HUES6 (cell line): ENCODE measurements around the gene RPL19.

Experiments
- H3K27ac ChIP-seq: 2 replicates; pipeline ENCODE4 v1.7.0; 2013; ENCODE audit warnings: low read depth, mild to moderate bottlenecking, low read length, inconsistent platforms
- H3K27me3 ChIP-seq: 2 replicates; pipeline ENCODE4 v1.6.1; 2013; ENCODE audit warnings: low read length; ENCODE audit not compliant: control insufficient read depth, insufficient read depth
- H3K36me3 ChIP-seq: 2 replicates; pipeline ENCODE4 v1.6.1; 2013; ENCODE audit warnings: low read length; ENCODE audit not compliant: control insufficient read depth, insufficient read depth
- H3K4me1 ChIP-seq: 2 replicates; pipeline ENCODE4 v1.6.1; 2013; ENCODE audit warnings: low read length; ENCODE audit not compliant: control insufficient read depth, insufficient read depth
- H3K4me3 ChIP-seq: 2 replicates; pipeline ENCODE4 v1.5.1; 2013; ENCODE audit warnings: low read depth, low read length
- H3K9ac ChIP-seq: one replicate; pipeline ENCODE4 v1.6.1; 2013; ENCODE audit warnings: mild to moderate bottlenecking, low read length
- H3K9me3 ChIP-seq: 2 replicates; pipeline ENCODE4 v1.6.1; 2013; ENCODE audit warnings: low read depth, low read length; ENCODE audit not compliant: control insufficient read depth, insufficient read depth

Gene RPL19

DNA sequence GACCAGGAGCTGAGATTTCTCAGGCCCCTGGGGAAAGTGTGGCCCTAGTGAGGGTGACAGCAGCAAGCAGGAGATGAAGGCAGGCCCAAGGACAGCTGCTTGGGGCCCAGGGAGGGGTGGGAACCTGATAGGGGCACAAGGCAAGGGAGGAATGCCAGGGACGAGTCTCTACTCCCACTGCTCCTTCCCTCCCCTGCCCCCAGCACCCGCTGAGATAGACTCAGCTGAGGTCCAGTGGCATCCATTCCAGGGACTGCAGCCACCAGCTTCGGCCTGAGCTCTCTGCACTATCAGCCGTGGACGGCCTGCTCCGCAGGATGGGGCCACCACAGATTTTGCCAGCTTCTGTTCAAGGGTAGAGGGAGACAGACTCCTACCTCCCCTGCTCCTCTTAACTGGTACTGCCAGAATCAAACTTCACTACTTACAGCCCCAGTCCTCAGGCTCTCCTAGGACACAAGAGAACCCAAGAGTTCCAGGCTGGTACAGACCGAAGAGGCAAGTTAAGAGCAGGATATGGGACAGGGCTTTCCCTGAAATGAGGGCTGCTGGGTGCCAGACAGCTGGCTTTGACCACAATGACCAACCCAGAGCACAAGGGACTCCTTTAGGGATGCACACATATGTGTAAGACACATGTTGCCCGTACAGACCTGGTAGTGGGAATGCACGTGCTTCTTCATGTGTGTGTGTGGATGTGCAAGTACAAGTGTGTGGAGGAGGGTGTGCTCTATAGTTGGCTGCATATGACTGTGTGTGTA lies 8.2 kb upstream of the RPL19 start:
- H3K9ac ChIP-seq: peak overlapping the region; percentile 13
- no peaks in the 10 kb centered on the region for H3K27me3 ChIP-seq
- peaks cover 23% of the 10 kb centered on the region for H3K4me1 ChIP-seq
- H3K9me3 ChIP-seq: no peaks in the 10 kb centered on the region
- H3K36me3 ChIP-seq: peaks cover 40% of the 10 kb centered on the region
- no peak overlapping the region for H3K4me3 ChIP-seq
- no peak overlapping the region for H3K27ac ChIP-seq

DNA sequence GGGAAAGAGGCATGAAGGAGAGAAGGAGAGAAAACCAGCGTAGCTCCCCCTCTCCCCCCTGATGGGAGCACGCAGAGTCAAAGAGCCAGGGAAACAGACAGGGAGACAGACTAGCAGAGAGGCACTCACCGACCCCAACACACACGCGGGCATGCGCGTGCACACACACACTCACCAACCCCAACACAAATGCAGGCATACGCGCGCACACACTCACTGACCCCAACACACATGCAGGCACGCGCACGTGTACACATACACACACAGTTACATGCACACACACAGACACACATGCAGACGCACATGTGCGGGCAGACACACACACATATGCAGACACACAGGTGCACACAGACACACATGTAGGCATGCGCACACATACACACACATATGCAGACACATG lies 7.2 kb upstream of the RPL19 start:
- no peaks in the 10 kb centered on the region for H3K9me3 ChIP-seq
- H3K4me1 ChIP-seq: peaks cover 24% of the 10 kb centered on the region
- peaks cover 33% of the 10 kb centered on the region for H3K36me3 ChIP-seq
- no peaks in the 10 kb centered on the region for H3K27me3 ChIP-seq
- no peak overlapping the region for H3K9ac ChIP-seq
- H3K27ac ChIP-seq: no peak overlapping the region
- no peak overlapping the region for H3K4me3 ChIP-seq

DNA sequence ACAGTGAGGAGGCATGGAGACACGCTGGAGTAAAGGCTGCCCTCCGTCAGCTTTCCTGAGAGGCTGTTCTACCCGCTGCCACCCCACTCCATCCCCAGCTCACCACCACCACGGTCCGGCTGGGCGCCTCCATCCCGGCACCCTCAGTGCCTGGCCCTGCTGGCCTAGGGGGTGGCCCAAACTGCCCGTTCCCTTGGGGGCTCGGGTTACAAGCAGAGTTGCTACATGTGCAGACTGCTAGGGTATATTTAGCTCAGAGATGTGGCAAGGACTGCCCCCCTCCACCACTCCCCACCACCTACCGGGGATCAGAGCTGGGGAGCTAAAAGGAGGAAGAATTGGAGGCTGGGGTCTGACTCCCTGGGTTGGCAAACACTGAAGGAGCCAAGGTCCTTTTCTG lies 6.7 kb upstream of the RPL19 start:
- H3K36me3 ChIP-seq: peaks cover 32% of the 10 kb centered on the region
- no peak overlapping the region for H3K27ac ChIP-seq
- H3K4me1 ChIP-seq: peaks cover 29% of the 10 kb centered on the region
- H3K9me3 ChIP-seq: no peaks in the 10 kb centered on the region
- no peak overlapping the region for H3K4me3 ChIP-seq
- no peak overlapping the region for H3K9ac ChIP-seq
- no peaks in the 10 kb centered on the region for H3K27me3 ChIP-seq

DNA sequence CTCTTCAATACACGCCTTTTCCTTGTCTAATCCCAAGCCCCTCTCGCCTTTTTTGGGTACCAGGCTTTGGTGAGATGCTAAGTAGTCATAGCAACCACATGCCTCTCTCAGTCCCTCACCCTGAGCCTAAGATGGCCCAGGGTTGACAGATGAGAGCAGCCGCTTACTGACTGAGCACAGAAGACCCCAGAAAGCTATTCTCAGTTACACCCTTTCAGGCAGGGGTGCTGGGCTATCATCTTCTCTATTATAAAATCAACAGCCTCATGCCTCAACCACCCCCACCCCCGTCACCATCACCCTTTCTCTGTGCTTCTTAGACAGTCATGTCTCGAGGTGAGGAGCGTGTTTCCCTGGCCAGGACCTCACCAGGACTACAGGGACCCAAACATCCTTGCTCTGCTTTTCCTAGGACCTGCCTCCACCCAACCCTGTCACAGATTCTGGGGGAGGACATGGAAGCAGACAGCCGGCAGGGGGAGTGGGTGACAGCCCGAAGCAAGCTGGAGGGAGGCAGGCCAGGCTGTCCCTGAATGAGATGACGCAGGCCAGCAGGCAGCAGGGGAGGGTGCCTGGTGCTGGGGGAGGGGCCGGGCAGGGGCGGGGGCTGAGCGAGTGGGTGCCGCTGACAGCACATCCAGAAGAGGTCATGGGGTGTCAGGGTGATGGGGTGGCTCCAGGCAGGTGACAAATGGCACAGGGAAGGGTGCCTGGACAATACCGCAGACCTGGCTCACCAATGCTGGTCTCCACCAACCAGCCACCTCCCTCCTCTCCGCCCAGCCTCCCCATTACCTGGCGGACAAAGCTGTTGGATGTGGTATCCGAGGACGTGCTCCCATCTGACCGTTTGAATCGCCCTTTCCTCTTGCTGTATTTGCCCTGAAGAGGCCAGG lies 5.7 kb upstream of the RPL19 start:
- Histone ChIP-seq H3K27me3 (no peaks in the 10 kb centered on the region), H3K36me3 (peaks cover 29% of the 10 kb centered on the region), H3K4me1 (peaks cover 29% of the 10 kb centered on the region), H3K9me3 (no peaks in the 10 kb centered on the region), H3K4me3 (peak overlapping the region; percentile 66), H3K27ac (no peak overlapping the region), H3K9ac (peak overlapping the region; percentile 49)

DNA sequence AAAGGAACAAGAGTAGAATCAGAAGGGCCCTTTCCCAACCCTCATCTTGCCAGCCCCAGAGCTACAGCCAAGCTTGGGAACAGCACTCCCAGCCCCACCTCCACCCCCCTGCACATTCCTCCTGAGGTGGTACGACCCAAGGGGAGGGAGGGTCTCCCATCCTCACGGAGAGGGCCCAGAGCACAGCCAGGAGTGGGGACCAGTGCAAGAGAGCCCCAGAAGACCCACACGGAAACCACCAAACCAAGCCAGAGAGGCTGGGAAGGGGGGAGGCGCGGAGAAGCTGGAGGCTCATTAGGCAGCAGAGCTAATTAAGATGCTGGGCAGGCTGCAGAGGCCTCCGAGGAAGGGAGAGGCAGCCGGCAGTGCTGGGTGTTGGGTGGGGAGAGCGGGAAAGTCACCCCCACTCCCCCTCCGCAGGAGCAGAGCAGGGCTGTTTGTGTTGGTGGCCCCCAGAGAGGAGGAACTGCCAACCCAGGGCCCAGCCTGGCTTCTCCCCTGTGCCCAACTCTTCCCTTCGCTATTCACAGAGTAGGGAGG lies 5.0 kb upstream of the RPL19 start:
- peaks cover 29% of the 10 kb centered on the region for H3K36me3 ChIP-seq
- H3K4me1 ChIP-seq: peaks cover 29% of the 10 kb centered on the region
- peak overlapping the region; percentile 66 for H3K4me3 ChIP-seq
- H3K27ac ChIP-seq: no peak overlapping the region
- H3K27me3 ChIP-seq: no peaks in the 10 kb centered on the region
- H3K9ac ChIP-seq: peak overlapping the region; percentile 49
- no peaks in the 10 kb centered on the region for H3K9me3 ChIP-seq

DNA sequence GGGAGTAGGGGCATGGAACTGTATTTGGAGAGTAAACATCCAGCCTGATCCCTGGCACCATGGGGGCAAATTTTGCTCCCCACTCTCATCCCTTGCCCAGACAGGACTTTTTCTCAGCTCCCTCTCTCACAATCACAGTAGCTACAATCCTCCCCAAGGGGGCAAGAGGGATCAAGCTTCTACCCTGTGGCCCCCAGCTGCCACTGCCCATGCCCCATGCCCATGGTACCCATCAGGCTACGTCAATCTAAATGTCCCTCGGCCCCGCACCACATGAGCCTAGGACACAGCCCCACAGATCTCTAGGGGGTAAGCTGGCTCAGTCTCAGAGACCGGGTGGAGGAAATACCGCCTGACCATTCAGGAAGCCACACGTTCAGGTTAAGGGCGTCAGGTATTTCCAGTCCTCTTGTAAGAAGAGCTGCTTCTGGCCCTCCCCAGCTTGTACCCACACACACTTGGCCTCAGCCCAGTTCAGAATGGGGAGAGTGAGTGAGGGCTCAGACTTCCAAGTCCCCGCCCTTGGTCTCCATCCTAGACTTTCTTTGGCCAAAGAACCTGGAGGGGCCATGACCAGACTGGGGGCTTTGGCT lies 4.4 kb upstream of the RPL19 start:
- Histone ChIP-seq H3K4me1 (peaks cover 29% of the 10 kb centered on the region), H3K9ac (no peak overlapping the region), H3K9me3 (no peaks in the 10 kb centered on the region), H3K27ac (no peak overlapping the region), H3K27me3 (no peaks in the 10 kb centered on the region), H3K4me3 (peak overlapping the region; percentile 66), H3K36me3 (peaks cover 29% of the 10 kb centered on the region)

DNA sequence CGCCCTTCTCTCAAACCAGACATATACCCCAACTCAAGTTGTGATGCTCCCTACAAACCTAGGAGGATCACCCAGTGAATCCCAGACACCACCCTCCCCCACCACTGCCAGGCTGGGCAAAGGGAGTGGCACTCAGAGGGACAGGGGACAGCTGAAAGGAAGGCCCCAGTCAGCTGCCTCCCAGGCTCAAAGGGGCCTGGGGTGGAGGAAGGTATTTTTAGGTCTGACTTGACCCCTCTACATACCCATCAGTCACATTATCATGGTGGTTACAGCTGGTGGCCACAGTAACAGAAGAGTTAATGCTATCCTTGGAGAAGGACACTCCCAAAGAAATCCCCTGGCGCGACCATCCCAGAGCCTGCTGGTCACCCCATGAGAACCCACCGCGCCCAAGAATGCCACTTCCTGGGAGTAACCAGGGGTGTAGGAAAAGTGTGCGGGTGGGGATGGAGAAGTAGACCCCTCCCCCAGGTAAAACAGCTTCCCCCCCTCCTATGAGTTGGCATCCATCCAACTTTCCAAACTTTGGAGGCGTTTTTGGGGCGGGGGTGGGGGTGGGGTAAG lies 3.8 kb upstream of the RPL19 start:
- no peak overlapping the region for H3K27ac ChIP-seq
- no peaks in the 10 kb centered on the region for H3K27me3 ChIP-seq
- H3K4me3 ChIP-seq: peak overlapping the region; percentile 66
- peaks cover 34% of the 10 kb centered on the region for H3K4me1 ChIP-seq
- H3K36me3 ChIP-seq: peaks cover 31% of the 10 kb centered on the region
- H3K9me3 ChIP-seq: no peaks in the 10 kb centered on the region
- H3K9ac ChIP-seq: no peak overlapping the region

DNA sequence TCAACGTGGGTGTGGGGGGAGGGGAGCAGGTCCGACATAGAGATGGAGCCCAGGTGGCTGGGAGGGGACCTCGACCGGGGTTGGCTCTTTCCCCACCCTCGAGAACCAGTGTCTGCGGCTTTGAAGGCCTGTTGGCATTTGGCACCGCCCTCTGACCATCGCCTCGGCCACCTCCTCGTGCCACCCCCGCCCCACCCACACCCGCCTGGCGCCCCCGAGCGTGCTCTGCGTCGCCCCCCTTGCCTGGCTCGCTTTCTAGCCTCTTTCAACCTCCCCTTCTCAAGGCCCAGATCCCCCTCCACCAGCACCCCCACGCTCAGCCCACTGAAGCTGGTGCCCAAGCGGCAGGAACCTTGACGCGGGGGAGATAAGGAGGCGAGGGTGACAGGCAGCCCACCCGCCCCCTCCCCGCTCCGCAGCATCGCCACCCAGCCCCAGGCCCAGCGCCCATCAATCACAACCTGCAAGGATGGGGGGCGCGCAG lies 3.2 kb upstream of the RPL19 start:
- Histone ChIP-seq H3K27me3 (no peaks in the 10 kb centered on the region), H3K9ac (no peak overlapping the region), H3K4me1 (peaks cover 34% of the 10 kb centered on the region), H3K27ac (no peak overlapping the region), H3K4me3 (peak overlapping the region; percentile 66), H3K9me3 (no peaks in the 10 kb centered on the region), H3K36me3 (peaks cover 31% of the 10 kb centered on the region)

DNA sequence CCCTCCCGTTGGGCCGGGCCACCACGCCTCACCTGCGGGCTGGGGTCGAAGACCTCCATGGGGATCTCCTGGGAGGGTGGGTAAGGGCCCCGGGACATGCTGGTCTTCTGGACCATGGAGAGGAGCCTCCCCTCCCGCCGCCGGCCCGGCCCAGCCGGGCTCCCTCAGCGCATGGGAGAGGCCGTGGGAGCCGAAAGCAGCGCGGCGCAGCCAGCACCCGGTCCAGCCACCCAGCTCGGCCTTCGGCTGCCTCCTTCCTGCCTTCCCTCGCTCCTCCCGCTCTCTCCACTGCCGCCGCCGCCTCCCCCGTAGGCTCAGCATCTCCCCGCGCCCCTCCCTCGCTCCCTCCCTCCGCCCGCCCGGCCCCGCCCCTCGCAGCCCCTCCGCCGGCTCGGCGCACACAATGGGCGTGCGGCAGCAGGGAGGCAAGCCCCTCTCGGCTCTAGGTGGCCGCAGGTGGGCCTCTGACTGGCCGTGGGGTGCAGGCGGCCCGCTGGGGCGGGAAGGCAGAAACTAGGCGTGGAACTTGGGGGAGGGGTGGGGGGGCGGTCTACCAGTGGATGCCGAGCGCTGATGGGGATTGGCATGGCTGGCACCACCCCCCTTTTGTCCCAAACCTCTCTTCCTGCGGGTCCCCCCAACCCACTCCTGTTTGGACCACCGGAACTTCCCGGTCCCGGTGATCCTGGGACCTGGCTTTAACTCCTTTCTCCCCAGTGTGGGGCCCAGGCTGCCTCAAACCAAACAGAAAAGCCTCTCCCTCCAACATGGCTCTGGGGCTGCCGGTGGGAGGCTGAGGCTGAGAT lies 2.5 kb upstream of the RPL19 start, which contains the start of gene CACNB1:
Gene CACNB1, minus strand, starts transcription at position 290 of the 806 bp plus-strand sequence. Its CDS starts 174 bp downstream, at position 116.
- no peaks in the 10 kb centered on the region for H3K9me3 ChIP-seq
- peaks cover 31% of the 10 kb centered on the region for H3K36me3 ChIP-seq
- H3K4me3 ChIP-seq: peak within 1 kb of the TSS; percentile 66
- H3K9ac ChIP-seq: no peak within 1 kb of the TSS
- no peaks in the 10 kb centered on the region for H3K27me3 ChIP-seq
- H3K27ac ChIP-seq: no peak within 1 kb of the TSS; the same call in 1 of the 2 replicates
- peaks cover 34% of the 10 kb centered on the region for H3K4me1 ChIP-seq

DNA sequence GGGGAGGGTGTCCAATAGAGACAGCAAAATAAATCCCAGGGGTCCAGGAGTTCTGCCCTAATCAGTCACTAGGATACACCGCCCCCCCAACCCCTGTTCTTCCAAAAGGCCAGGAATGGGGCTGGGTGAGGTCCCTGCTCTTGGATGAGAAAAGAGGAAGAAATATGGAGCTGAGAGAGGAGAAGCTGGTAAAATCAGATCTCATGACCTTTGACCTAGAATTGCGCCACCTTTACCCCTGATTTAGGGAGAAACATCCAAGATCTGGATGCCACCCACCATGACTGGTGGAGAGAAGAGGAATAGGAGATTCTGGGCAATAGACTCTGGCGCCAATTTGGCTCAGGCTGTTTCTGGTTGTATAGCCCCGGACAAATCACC lies 1.9 kb upstream of the RPL19 start:
- Histone ChIP-seq H3K9me3 (no peaks in the 10 kb centered on the region), H3K27ac (no peak overlapping the region; the same call in 1 of the 2 replicates), H3K27me3 (no peaks in the 10 kb centered on the region), H3K4me3 (peak overlapping the region; percentile 66), H3K9ac (no peak overlapping the region), H3K4me1 (peaks cover 34% of the 10 kb centered on the region), H3K36me3 (peaks cover 32% of the 10 kb centered on the region)
